Hematopoietic multipotent progenitor cell treated with erythropoietin and hydrocortisone succinate and interleukin-3 and kit ligand, for 6 days (in vitro differentiated cells): ENCODE results near the gene TAAR6.
"Not testable (repeated sequence)": the region's sequence is repeated elsewhere in the genome, so short reads cannot be mapped to it uniquely, and the experiment has no call there.

Experiments used
- DNase-seq: peaks from one replicate; pipeline ENCODE4 v3.0.0-alpha.2; 2015

Gene TAAR6

DNA sequence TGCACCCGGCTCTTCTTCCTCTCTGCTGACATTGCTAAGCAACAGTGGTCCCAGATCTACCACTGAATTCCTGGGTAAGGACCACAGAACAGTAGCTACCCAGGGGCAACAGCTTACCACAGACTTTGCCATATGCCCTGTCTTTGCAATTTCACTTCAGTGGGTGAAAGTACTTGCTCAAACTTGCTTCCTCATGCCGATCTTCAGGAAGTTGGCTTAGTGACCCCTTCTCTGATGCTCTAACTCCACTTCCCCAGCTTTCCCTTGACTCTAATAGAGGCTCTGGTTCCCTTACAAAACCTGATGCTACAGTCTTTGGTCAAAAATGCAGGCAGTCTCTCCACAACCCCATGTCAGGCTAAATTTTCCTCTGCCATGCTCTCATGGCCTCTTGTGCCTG lies 22.7 kb downstream of the TAAR6 start:
- peak; percentile 3 for DNase-seq

DNA sequence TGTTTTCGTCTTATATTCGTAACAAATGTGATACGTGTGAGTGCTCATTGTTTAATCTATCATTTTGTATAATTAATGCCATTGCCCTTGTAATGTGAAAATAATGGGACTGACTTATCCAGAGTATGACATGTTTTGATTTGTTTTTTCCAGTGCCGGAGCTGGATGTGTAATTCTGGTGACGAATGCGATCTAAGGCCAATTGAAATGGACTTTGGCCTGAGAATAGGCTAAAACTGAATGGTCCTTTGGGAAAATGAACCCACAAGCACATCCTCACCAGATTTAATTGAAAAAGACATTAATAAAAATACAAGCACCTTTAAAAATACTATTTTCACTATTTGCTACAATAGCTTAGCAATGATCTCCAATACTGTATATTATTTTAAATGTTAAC lies 26.1 kb downstream of the TAAR6 start:
- no peak for DNase-seq

DNA sequence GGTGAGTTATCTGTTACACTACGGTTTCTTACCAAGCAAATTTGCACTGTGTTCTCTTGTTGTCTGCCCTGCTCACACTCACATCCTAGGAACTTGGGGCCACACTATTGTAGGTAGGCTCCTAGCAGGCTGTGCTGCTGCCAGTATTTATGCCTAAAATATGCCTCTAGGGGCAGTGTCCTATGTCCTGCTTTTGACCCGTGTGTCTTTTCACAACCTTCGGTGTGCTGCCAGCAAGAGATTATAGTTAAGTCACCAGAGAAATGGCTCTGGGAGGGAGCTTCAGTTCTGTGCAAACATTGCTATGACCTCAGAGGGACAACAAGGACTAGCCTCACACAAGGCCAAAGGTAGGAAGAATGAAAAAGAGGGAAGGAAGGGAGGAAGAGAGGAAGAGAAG lies 28.4 kb downstream of the TAAR6 start:
- peak; percentile 46 for DNase-seq

DNA sequence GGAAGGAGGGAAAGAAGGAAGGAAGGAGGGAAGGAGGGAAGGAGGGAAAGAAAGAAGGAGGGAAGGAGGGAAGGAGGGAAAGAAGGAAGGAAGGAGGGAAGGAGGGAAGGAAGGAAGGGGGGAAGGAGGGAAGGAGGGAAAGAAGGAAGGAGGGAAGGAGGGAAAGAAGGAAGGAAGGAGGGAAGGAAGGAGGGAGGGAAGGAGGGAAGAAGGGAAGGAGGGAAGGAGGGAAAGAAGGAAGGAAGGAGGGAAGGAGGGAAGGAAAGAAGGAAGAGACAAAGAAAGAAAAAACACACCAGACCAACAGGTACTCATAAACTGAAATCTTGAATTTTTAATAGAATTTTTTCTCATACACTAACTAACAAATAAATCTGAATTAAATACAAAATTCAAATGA lies 30.8 kb downstream of the TAAR6 start:
- DNase-seq = not testable (repeated sequence)

DNA sequence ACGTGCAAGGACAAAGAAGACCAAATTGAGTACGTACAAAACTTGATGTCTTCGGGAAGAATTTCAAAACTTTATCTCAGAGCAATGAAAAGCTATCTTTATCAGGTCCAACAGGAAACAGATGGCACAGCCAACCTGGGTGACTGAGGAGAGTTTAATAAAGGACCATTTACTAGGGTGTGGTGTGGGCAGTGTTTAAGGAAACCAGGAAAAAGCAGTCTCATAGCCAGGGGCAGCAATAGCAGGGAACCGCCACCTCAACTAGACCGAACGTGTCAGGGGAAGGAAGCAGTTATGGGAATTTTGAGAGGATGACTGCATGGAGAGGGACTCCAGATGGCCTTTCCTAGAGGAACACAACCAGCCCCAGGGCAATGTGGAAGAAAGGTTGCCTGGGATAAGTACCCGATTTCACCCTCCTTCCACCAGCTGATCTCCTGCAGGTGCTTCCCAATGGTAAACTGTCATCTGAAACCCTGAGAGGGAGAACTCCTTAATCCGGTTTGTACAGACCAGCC lies 34.6 kb downstream of the TAAR6 start:
- no peak for DNase-seq

DNA sequence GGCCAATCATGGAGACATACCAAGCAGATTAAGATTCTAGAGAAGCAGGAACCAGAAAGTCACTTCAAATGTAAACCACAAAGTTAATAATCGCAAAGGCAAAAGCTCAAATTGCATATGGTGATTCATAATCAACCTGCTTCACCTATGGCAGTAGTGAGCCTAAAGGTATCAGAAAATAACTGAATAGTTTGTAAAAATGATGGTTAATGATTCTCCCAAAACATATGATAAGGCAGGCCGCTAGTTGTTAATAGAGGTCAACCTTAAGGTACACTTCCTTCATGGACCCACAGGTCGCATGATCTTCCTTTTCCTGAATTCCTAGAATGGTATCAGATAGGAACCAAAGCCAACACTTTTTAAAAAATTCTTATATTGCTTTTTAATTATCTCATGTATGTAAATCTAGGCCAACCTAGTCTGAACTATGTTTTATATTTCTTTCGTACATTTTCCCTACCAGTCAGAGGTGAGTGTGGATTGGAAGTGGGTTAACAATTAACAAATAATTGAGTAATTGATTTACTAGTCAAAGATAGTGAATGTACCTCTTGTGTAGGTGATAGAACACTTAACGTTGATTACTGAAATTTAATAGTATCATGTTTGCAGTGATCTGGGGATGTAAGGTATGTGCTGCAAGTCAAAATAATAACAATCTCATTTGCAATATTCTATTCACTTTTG lies 37.6 kb downstream of the TAAR6 start:
- no peak for DNase-seq

DNA sequence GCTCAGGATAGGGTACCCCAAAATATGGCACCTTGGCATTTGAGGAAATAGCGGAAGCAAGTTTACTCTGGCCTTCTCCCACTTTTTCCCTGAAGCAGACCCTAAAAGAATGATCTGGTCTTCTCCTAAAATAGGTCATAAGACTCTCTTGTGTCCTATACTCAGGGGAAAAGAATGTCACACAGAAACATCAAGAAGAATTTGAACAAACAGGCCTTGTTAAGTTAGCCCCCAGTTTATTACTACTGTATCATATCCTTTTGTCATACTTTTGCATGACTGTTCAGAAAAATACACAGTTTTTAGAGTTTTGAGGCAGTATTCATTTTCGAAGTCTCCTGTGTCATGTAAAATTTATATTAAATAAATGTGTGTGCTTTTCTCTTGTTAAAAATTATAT lies 41.5 kb downstream of the TAAR6 start:
- no peak for DNase-seq

DNA sequence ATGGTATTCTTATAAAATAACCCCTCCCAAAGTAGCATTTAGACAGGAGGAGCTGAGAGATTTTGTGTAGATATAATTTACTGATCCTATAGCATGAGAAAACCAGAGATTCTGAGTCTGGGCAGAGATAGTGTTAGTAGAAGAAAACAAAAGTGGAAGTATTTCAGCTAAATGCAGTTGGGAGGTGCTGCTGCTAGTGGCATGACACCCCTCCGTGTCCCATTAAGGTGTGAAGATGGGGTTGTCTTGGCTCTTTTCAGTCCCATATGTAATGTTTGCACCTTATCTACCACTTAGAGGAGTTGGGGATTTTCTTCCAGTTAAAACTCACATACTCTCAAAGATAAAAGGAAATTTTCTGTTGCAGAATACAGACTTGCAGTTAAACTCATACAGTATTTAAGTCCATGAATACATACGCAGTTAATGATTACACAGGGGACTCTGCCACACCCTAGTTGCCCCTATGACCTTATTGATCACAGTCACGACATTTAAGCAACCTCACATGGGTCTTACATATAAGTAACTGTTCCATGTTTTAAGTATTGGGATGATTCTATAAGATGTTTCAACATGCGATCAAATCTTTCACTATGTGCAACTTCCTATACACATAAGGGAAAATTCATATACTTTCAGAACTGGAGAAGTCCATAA lies 42.5 kb downstream of the TAAR6 start:
- DNase-seq = no peak

DNA sequence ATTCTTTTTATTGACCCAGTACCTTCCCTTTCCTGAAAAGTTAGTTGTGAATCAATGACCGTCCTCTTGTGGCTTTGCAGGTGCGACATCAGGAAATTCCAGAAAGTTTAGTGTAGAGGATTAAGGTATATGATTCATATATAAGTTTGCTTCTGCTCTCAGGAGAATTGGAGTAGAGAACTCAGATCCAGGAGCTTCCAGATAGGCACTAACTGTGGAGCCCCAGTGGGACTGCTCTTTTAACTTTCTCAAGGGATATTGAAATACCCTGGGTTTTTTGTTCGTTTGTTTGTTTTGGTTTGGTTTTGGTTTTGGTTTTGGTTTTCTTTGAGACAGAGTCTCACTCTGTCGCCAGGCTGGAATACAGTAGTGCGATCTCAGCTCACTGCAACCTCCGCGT lies 44.4 kb downstream of the TAAR6 start:
- no peak for DNase-seq

DNA sequence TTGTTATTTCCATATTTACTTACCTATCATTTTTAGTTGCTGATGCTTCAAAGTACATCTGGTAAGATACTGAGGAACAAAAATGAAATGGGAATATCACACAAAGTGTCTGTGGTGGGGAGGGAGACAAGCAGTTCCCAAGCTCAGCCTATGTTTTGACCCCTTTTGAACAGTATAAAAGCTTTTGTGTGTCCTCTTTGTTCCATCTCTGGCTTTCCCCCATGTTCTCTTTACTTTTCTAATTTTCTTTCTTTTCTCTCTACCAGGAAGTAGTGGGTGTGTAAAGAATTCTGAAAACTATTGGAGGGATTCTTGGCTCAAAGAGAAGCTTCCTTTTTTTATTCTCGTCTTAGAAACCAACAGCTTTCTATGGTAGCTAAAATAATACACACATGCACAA lies 46.6 kb downstream of the TAAR6 start:
- DNase-seq = no peak
